Neural cell (in vitro differentiated cells): ENCODE results near the gene SCGB2B2. TPM values are rescaled to one million over a fixed set of nuclear protein-coding genes. Genes with fewer than 3 reads are reported as not detected.

Experiments used
- H2AFZ ChIP-seq: fragments of 200-600, 300-800 bp; sonication (generic), shearing (Covaris generic); 2 replicates; pipeline ENCODE4 v1.6.0; 2014; ENCODE audit warnings: low read depth, mild to moderate bottlenecking, antibody characterized with exemption, low read length, moderate library complexity
- H3F3A ChIP-seq: fragments of 200-600 bp; shearing (Covaris generic); 2 replicates; pipeline ENCODE4 v1.6.1; 2016; ENCODE audit warnings: mild to moderate bottlenecking, moderate library complexity, mixed read lengths, antibody characterized with exemption, low read length; ENCODE audit not compliant: insufficient read depth, poor library complexity, severe bottlenecking
- H3K27ac ChIP-seq: fragments of 200-600, 300-800 bp; sonication (generic), shearing (Covaris generic); 2 replicates; pipeline ENCODE4 v1.5.1; 2014; ENCODE audit warnings: mild to moderate bottlenecking, low read length, moderate library complexity
- H3K27me3 ChIP-seq: fragments of 300-800, 200-600 bp; sonication (generic), shearing (Covaris generic); 2 replicates; pipeline ENCODE4 v1.6.0; 2014; ENCODE audit warnings: mild to moderate bottlenecking, low read depth, low read length, moderate library complexity; ENCODE audit not compliant: insufficient read depth
- H3K36me3 ChIP-seq: fragments of 300-800, 200-600 bp; sonication (generic), shearing (Covaris generic); 2 replicates; pipeline ENCODE4 v1.5.1; 2014; ENCODE audit warnings: mild to moderate bottlenecking, antibody characterized with exemption, low read length, moderate library complexity; ENCODE audit not compliant: insufficient read depth
- H3K4me2 ChIP-seq: fragments of 300-800, 200-600 bp; sonication (generic), shearing (Covaris generic); 2 replicates; pipeline ENCODE4 v1.6.0; 2014; ENCODE audit warnings: mild to moderate bottlenecking, low read length
- H3K4me3 ChIP-seq: fragments of 300-800, 200-600 bp; sonication (generic), shearing (Covaris generic); 2 replicates; pipeline ENCODE4 v1.5.1; 2014; ENCODE audit warnings: mild to moderate bottlenecking, low read length, moderate library complexity
- H3K79me2 ChIP-seq: fragments of 200-600 bp; shearing (Covaris generic); replicated peaks from 2 replicates; pipeline ENCODE4 v1.6.0; 2014; ENCODE audit warnings: mild to moderate bottlenecking, low read length, moderate library complexity; ENCODE audit not compliant: insufficient read depth
- H3K9ac ChIP-seq: fragments of 300-800, 200-600 bp; sonication (generic), shearing (Covaris generic); 2 replicates; pipeline ENCODE4 v1.6.1; 2016; ENCODE audit warnings: mild to moderate bottlenecking, low read length, mixed read lengths
- H3K9me2 ChIP-seq: fragments of 200-600 bp; shearing (Covaris generic); 2 replicates; pipeline ENCODE4 v1.6.1; 2016; ENCODE audit warnings: mild to moderate bottlenecking, low read length, mixed read lengths; ENCODE audit not compliant: insufficient read depth
- H3K9me3 ChIP-seq: fragments of 200-600, 300-800 bp; sonication (generic), shearing (Covaris generic); 2 replicates; pipeline ENCODE4 v1.6.1; 2016; ENCODE audit warnings: mild to moderate bottlenecking, mixed run types, low read length, moderate library complexity, mixed read lengths
- H4K20me1 ChIP-seq: fragments of 200-600 bp; shearing (Covaris generic); 2 replicates; pipeline ENCODE4 v1.6.1; 2016; ENCODE audit warnings: mild to moderate bottlenecking, mixed run types; ENCODE audit not compliant: insufficient read depth
- CTCF ChIP-seq: fragments of 450-650 bp; IDR thresholded peaks from 2 replicates; pipeline ENCODE4 v1.5.1; 2014; ENCODE audit warnings: antibody characterized with exemption, mild to moderate bottlenecking, moderate library complexity; ENCODE audit not compliant: poor library complexity, severe bottlenecking
- EP300 ChIP-seq: fragments of 450-650 bp; conservative IDR thresholded peaks from 2 replicates; pipeline ENCODE4 v1.6.1; 2014; ENCODE audit warnings: antibody characterized with exemption, mild to moderate bottlenecking, moderate library complexity; ENCODE audit not compliant: poor library complexity, severe bottlenecking
- EZH2 ChIP-seq: fragments of 200-600, 300-800 bp; shearing (Covaris generic), sonication (generic); IDR thresholded peaks from 2 replicates; pipeline ENCODE4 v1.6.1; 2014; ENCODE audit warnings: antibody characterized with exemption, low read length, borderline replicate concordance, mild to moderate bottlenecking; ENCODE audit not compliant: insufficient read depth, poor library complexity, severe bottlenecking
- MXI1 ChIP-seq: fragments of 450-650 bp; conservative IDR thresholded peaks from 2 replicates; pipeline ENCODE4 v1.6.1; 2014; ENCODE audit warnings: antibody characterized with exemption, mild to moderate bottlenecking; ENCODE audit not compliant: poor library complexity, severe bottlenecking
- POLR2AphosphoS5 ChIP-seq: IDR thresholded peaks from 2 replicates; pipeline ENCODE4 v1.6.1; 2012
- RAD21 ChIP-seq: fragments of 450-650 bp; conservative IDR thresholded peaks from 2 replicates; pipeline ENCODE4 v1.6.1; 2014; ENCODE audit warnings: antibody characterized with exemption, mild to moderate bottlenecking, moderate library complexity
- SMC3 ChIP-seq: fragments of 450-650 bp; conservative IDR thresholded peaks from 2 replicates; pipeline ENCODE4 v1.6.1; 2014; ENCODE audit warnings: antibody characterized with exemption, mild to moderate bottlenecking, moderate library complexity; ENCODE audit not compliant: poor library complexity
- TAF1 ChIP-seq: IDR thresholded peaks from 2 replicates; pipeline ENCODE4 v1.6.1; 2012; ENCODE audit warnings: low read depth
- polyA plus RNA-seq: library from polyadenylated mRNA; depleted of rRNA; stranded (reverse); fragments of >200 nt; gene quantifications from 2 replicates; pipeline ENCODE4 v1.2.3, GENCODE V29; 2014
- TF ChIP-seq, protein P1 (sequence below): IDR thresholded peaks from 2 replicates; pipeline ENCODE4 v1.6.1; 2012; ENCODE audit warnings: borderline replicate concordance

The SCGB2B2 gene
- polyA plus RNA-seq, 1 donor from 2014 or later: 0.51 TPM

- no peaks in the 10 kb centered on the region for H3K9me3 ChIP-seq
- no peaks in the 10 kb centered on the region for H4K20me1 ChIP-seq
- H3K27me3 ChIP-seq: no peaks in the 10 kb centered on the region
- no peaks in the 10 kb centered on the region for H3K79me2 ChIP-seq
- H3F3A ChIP-seq: no peaks in the 10 kb centered on the region
- no peak overlapping the region for H3K9ac ChIP-seq
- H3K4me3 ChIP-seq: no peak overlapping the region
- H3K27ac ChIP-seq: no peak overlapping the region
- no peak overlapping the region for H3K4me2 ChIP-seq
- H3K36me3 ChIP-seq: no peaks in the 10 kb centered on the region
- H2AFZ ChIP-seq: no peak overlapping the region
- TF ChIP-seq, protein P1, sequence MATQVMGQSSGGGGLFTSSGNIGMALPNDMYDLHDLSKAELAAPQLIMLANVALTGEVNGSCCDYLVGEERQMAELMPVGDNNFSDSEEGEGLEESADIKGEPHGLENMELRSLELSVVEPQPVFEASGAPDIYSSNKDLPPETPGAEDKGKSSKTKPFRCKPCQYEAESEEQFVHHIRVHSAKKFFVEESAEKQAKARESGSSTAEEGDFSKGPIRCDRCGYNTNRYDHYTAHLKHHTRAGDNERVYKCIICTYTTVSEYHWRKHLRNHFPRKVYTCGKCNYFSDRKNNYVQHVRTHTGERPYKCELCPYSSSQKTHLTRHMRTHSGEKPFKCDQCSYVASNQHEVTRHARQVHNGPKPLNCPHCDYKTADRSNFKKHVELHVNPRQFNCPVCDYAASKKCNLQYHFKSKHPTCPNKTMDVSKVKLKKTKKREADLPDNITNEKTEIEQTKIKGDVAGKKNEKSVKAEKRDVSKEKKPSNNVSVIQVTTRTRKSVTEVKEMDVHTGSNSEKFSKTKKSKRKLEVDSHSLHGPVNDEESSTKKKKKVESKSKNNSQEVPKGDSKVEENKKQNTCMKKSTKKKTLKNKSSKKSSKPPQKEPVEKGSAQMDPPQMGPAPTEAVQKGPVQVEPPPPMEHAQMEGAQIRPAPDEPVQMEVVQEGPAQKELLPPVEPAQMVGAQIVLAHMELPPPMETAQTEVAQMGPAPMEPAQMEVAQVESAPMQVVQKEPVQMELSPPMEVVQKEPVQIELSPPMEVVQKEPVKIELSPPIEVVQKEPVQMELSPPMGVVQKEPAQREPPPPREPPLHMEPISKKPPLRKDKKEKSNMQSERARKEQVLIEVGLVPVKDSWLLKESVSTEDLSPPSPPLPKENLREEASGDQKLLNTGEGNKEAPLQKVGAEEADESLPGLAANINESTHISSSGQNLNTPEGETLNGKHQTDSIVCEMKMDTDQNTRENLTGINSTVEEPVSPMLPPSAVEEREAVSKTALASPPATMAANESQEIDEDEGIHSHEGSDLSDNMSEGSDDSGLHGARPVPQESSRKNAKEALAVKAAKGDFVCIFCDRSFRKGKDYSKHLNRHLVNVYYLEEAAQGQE: no peak
- TF ChIP-seq SMC3 (no peak), EP300 (no peak), EZH2 (no peak), POLR2AphosphoS5 (no peak), MXI1 (no peak), CTCF (no peak)
- no peaks in the 10 kb centered on the region for H3K9me2 ChIP-seq
Observed at GRCh38 chr19:34707661-34708060, 30.7 kb upstream of the SCGB2B2 start.

DNA sequence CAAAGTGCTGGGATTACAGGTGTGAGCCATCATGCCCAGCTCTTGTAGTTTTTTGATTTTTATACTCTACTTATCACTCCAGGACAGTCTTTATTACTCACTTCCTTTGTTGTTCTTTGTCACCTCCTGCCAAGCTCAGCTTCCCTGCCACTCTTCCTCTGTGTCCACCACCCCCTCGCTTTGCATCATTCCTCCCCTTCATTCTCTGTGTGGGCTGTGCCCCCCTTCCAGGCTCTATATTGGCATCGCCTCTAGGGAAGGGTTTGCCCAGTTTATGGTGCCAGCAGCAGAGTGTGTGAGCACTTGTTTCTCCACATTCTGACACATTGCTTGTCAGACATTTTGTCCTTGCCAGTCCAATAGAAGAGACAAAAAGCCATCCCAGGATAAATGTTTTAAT, 15.6 kb upstream of the SCGB2B2 start:
- Histone ChIP-seq H3K79me2 (no peaks in the 10 kb centered on the region), H2AFZ (no peak overlapping the region), H4K20me1 (no peaks in the 10 kb centered on the region), H3K9me2 (no peaks in the 10 kb centered on the region), H3K27ac (no peak overlapping the region), H3F3A (no peaks in the 10 kb centered on the region), H3K4me3 (no peak overlapping the region), H3K9ac (no peak overlapping the region), H3K4me2 (no peak overlapping the region), H3K27me3 (no peaks in the 10 kb centered on the region), H3K36me3 (no peaks in the 10 kb centered on the region), H3K9me3 (no peaks in the 10 kb centered on the region)
- TF ChIP-seq, protein P1: no peak
- TF ChIP-seq EP300 (no peak), MXI1 (no peak), RAD21 (no peak), CTCF (no peak), TAF1 (no peak), EZH2 (no peak), POLR2AphosphoS5 (no peak), SMC3 (no peak)
